ENCODE results near the gene SIAH3.

DNA sequence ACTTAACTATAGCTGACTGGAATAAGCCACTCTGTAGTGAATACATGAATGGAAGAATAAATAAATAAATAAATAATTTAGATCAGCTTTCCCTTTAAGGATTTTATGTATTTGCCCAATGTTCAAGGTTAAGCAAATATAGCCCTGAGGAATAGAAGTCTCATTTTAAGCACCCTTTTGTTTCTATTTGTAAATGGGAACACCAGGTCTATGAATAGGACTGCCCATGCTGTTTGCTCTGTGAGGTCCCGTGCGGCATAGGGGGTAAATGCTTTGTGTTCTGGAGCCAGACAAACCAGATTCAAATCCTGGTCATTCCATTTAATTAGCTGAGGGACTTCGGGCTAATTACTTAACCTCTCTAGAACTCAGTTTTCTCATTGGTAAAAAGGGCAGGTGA is 120.1 kb downstream of the SIAH3 start:
- TF ChIP-seq POLR2AphosphoS5 (IDR thresholded peaks at IDR 0.05; ENCODE audit: low read length), result no peak
- TF ChIP-seq, protein P1, sequence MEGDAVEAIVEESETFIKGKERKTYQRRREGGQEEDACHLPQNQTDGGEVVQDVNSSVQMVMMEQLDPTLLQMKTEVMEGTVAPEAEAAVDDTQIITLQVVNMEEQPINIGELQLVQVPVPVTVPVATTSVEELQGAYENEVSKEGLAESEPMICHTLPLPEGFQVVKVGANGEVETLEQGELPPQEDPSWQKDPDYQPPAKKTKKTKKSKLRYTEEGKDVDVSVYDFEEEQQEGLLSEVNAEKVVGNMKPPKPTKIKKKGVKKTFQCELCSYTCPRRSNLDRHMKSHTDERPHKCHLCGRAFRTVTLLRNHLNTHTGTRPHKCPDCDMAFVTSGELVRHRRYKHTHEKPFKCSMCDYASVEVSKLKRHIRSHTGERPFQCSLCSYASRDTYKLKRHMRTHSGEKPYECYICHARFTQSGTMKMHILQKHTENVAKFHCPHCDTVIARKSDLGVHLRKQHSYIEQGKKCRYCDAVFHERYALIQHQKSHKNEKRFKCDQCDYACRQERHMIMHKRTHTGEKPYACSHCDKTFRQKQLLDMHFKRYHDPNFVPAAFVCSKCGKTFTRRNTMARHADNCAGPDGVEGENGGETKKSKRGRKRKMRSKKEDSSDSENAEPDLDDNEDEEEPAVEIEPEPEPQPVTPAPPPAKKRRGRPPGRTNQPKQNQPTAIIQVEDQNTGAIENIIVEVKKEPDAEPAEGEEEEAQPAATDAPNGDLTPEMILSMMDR (IDR thresholded peaks at IDR 0.05 in 2 of 3, conservative IDR thresholded peaks at IDR 0.05 in 1 of 3; ENCODE audit: control insufficient read depth in 2 of 3, extremely low read depth in 1 of 3, insufficient read depth in 1 of 3, low read depth in 3 of 3, low read length in 3 of 3), result no peak

Measured in GM12878 (cell line).